Measurements from ENCODE around the gene MAP9.
"Not testable (repeated sequence)": the region's sequence is repeated elsewhere in the genome, so short reads cannot be mapped to it uniquely, and the experiment has no call there.

The MAP9 gene

GRCh38 chr4:155339999-155340398, 36.8 kb downstream of the MAP9 start:
- no peak for DNase-seq

DNA sequence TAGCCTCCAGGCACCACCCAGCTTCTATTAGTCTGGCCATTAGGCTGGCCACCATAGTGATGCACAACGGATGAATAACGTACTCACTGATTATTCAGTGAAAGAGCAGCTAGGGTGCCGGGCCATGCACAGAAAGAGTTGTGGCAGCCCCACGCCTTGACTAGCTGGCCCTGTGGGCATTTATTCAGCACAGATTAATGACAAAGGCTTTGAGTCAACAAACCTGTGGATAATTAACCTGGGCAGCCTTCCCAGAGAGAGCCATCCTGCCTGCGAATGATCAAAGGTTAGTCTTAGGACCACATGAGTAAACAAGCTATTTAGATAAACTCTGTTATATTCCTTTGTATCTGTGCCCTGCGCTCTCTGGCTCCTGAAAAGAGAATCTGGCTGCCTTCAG, 37.2 kb downstream of the MAP9 start:
- DNase-seq, result no peak

DNA sequence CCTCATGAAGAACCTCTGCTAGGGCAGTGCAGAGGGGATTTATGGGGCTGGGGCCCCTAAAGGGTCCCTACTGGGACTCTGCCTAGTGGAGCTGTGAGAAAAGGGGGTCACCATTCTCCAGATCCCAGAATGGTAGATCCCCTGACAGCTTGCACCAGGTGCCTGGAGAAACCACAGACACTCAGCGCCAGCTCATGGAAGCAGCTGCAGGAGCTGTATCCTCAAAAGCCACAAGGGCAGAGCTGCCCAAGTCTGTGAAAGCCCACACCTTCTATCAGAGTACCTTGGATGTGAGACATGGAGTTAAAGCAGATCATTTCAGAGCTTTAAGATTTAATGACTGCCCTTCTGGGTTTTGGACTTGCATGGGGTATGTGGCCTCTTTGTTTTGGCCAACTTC, 38.6 kb downstream of the MAP9 start:
- DNase-seq, result no peak

GRCh38 chr4:155336242-155336641, 40.5 kb downstream of the MAP9 start:
- DNase-seq, result no peak

GRCh38 chr4:155331478-155331877, 45.3 kb downstream of the MAP9 start:
- no peak for DNase-seq

DNA sequence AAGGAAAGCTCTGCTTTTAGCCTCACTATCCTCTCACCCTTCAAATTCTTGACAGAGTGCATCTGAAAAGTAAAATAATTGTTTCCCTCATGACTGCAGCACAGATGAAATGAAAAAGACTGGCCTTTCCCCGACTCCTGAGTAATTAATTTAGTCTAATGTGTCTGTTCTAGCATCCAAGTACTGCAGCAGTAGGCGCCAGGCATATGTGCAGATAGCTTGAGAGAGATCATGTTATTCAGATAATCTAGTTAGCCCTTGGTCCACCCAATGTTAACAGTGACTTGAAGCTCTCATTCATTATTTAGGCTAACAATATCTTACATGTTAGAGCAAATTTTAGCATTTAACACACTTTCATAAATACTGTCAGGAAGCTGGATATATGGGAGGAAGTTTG, 54.0 kb downstream of the MAP9 start:
- DNase-seq, result no peak

DNA sequence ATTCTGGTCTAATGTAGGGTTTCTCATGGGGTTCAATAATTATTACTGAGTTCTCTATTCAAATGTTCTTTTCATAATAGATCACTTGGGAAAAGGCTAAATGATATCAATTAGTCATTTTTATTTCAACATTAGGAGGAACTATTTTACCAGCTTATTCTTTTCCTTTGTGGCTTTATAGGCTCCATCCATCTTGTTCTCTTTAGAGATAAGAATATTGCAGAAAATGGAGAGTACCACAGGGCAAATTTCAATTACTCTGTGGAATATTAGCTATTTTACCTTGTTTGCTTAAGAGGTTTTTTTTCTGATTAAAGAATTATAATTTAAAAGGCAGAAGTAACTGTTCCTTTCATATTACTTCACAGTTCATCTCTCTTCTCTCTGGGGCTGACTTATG, 55.8 kb downstream of the MAP9 start:
- DNase-seq, result no peak

DNA sequence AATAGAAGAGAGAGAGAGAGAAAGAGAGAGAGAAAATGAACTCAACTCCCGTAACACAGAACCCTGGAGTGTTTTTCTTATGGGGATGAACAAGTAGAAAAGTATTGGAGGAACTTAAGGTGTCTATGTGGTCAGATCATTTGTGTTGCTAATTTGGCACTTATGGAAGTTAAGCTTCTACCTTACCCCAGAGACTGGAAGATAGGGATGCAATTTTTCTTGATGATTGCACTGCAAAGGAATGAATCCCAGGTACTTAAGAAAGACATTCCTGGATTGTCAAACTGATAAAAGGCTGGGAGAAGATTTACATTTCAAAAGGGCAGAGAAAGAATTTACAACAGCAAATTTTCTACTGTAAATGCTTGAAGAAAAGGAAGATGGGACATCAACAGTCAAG, 57.2 kb downstream of the MAP9 start:
- no peak for DNase-seq

DNA sequence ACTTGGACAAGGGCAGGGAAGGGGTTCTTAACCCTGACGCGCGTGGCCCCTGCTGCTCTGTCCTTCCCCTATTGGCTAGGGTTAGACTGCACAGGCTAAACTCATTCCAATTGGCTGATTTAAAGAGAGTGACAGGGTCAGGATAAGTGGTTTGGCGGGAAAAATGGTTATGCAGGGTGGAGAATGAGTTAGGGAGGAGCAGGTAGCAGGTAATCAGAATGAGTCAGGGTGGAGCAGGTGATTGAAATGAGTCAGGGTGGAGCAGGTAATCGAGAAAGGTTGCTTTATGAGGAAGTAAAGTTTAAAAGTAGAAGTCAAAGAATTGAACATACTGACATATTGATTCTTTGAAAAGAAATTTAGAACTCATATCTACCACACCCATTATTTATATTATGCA, 64.7 kb downstream of the MAP9 start:
- DNase-seq, result not testable (repeated sequence)

DNA sequence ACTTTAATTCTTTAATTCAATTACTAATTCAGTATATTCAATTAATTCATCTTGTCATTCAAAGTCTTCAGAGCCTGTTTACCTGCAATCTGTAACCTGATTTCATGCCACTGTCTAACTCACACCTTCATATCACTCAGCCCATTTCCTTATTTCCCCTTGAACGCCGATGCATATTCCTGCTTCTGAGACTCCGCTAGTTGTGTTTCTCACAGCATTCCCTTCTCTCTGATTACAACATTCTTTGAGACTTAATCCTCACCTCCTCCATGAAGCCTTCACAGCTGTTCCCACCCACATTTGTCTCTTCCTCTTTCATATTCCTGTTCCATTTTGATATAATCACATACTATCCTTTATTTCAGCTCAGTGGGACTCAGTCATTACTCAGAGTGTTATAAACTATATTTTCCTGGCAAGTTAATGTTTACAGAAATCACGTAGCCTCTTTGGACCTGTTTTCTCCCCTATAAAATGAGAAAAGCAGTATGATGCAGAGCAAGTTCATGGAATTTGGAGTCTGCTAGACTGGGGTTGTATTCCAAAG, 69.0 kb downstream of the MAP9 start:
- no peak for DNase-seq

DNA sequence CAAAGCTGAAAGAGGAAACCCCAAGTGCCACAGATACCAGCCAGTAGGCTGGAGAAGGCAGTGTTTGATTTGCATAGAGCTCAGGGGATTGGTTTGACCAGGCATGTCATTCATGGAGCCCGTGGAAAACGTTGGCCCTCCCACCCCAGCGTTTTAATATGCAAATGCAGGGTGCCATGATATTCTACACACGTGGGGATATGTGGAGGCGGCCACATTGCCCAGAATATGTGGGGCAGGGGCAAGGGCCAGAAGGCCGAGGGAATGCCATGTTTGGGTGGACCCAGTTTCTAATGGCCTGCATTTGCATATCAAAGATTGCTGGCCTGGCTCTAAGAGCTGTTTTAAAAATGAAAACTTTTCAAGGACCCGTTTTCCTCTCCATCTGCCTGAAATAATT, 71.1 kb downstream of the MAP9 start:
- no peak for DNase-seq

DNA sequence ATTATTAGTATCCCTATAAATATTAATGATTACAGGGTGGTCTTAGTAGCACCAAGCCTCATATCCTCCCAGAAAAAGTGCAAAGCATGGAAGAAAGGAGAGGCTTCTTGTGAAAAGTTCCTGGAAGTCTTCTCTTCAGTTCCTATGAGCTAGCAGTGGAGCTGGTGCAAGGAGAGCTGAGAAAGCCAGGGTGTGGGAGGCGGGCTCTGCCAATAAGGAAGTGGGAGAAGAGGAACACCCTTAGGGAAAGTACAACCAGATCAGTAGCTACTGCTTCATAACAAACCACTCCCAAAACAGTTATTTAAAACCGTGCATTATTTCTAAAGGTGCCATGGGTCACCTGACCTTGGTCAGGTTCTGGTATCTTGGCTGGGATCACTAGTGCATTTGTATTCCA, 72.4 kb downstream of the MAP9 start:
- no peak for DNase-seq

GRCh38 chr4:155299103-155299502, 77.7 kb downstream of the MAP9 start:
- DNase-seq, result no peak

Measured in MV-4-11 (cell line).